ENCODE data around the gene TPGS2. TPM values are rescaled to one million over a fixed set of nuclear protein-coding genes. Genes with fewer than 3 reads are reported as not detected.

The TPGS2 gene
- total and polyA plus RNA-seq, 2 of the 8 experiments (the other 6 are each of a cell fraction or from before 2014, with no cell fraction given) = 151 to 273 TPM

- TF ChIP-seq RFX5 (IDR thresholded peaks at IDR 0.05; ENCODE audit: borderline replicate concordance, low read depth, low read length) (no peak), SUZ12 (IDR thresholded peaks at IDR 0.05; ENCODE audit: low read length) (no peak), YY1 (IDR thresholded peaks at IDR 0.05; ENCODE audit: low read depth, low read length) (no peak), POU5F1 (IDR thresholded peaks at IDR 0.05; ENCODE audit: low read depth, low read length) (no peak), RNF2 (IDR thresholded peaks at IDR 0.05; ENCODE audit: borderline replicate concordance, low read depth, low read length, missing control alignments, poor library complexity, severe bottlenecking) (no peak), CBX5 (IDR thresholded peaks at IDR 0.05; ENCODE audit: low read depth, low read length) (no peak), CEBPB (IDR thresholded peaks at IDR 0.05; ENCODE audit: low read depth, low read length) (no peak), E2F6 (IDR thresholded peaks at IDR 0.05) (no peak)
Measured at GRCh38 chr18:36813824-36814223, 15.0 kb downstream of the TPGS2 start (continued).

Data from H1 (cell line).